Measurements from ENCODE around the gene TIAM1.

The TIAM1 gene

DNA sequence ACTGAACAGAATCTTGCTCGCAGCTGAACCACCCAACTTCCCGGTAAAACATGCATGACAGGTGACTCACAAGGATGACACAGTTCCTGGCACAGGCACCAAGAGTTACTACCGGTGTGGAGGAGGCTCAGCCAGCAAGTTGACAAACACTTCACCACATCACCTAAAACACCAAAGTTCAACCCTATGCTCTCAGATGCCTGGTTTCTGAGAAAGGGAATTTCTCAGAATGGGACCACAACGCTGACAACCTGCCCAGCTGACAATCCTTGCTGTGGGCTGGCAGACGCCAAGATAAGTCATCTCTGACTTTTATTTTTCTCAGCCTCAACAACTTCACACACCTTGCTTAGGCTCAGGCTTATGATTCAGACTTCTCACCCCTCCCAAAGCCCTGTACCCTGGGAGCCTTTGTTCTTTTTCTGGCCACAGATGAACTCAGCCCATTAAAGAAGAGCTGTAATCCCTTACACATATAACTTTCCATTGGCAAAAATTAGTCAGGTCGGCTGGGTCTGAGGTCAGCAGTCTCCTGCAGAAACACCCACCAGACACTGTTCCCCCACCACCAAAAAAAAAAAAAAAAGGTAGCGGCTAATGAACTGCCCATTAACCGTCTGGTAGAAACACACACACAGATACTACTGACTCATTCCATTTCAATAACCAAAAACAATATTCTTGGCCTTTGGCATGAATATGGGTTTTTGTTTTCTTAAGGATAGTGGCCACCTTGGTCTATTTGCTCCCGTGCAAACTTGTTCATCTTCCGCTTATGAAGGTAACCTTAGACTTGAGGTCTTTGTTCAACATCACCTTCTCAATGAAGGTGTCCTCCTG, 10.8 kb upstream of the TIAM1 start:
- DNase-seq, result peak; percentile 85

DNA sequence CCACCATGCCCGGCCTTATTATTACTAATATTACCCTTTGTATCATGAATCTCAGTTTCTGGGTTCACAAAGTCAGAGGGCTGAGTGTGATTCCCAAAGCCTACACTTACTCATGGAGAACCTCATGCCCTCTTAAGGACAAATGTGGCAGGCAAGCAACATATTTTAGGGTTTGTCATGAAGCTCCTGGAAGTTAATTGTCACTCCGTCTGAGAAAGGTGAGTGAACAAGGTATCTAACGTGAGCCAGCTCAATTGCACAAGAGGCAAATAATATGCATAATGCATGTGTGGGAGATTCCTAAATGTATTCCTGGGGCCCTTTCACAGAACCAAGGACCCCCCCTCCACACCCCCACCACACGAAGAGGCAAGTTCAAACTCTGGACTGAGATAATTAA, 10.1 kb upstream of the TIAM1 start:
- no peak for DNase-seq

DNA sequence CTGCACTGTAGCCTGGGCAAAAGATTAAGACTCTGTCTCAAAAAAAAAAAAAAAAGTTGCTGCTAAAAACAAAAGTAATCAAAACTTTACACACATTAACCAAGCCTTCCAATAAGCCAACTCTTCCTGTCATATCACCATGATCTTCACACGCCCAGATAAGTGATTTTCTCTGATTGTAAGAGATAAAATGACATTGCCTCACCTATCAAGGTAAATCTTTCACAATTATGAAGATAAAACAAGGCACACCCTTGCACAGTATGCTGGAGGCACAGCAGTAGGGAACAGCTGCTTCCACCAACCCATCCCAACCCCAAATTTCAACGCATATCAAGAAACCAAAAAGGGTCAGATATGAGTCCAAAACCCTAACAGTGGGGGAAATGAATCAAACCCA, 8.8 kb upstream of the TIAM1 start:
- peak; percentile 37 for DNase-seq

DNA sequence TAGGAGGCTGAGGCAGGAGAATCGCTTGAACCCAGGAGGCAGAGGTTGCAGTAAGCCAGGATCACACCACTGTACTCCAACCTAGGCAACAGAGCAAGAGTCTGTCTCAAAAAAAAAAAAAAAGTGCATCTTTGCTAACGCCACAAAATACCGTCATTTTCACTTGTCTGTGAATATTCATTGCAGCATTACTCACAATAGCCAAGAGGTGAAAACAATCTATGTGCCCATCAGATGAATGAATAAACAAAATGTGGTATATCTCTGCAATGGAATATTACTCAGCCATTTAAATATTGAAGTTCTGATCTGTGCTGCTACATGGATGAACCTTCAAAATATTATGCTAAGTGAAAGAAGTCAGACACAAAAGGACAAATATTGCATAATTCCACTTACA, 7.9 kb upstream of the TIAM1 start:
- no peak for DNase-seq

DNA sequence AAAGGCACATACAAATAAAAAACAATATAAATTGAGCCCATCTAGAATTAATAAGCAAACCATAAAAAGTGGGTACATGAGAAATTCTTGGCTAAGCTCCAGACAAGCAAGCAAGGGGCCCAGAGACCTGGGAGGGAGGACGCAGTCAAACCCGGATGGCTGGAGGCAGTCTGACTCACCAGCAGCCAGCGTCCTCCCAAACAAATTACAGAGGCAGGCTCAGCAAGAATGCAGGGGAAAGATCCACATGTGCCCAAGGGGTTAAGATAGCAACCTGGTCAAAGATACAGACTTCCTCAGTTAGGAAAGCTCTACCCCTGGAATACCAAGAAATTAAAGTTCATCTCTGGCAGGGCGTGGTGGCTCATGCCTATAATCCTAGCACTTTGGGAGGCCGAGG, 7.4 kb upstream of the TIAM1 start:
- DNase-seq, result no peak

DNA sequence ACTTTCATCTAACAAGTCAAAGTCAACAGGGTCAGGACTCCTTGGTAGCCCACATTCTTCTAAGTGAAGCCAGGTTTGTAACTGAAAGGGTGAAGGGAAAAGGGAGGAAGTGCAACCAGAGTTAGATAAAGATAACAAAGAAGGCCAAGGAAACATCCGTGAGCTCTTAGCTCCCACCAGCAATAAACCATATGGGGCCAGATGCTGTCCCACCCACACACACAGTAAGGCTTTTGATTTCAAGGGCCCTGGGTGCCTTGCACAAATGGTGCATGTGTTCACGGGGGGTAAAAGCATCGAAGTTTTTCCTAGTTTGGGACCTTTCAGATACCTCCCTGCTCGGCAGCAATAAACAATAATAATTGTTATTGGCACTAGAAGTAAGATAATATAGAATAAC, 5.1 kb upstream of the TIAM1 start:
- no peak for DNase-seq

DNA sequence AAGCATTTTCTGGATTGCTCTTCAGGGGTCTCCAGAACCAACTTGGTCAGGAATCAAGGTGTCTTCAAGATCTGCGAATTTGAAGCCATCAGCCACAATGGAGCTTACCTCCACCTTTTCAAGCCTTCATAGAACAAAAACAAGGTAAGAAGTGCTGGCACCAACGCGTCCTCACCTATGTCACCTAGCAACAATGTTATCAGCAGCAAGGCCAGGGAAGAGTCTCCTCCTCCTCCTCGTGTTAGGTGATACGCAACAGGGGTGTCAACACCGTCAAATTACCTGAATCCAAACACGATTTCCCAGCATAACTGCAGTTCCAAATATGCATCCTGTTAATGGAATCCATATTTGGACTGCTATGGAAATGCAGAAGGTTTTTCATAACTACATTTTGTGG, 4.1 kb upstream of the TIAM1 start:
- DNase-seq, result no peak

DNA sequence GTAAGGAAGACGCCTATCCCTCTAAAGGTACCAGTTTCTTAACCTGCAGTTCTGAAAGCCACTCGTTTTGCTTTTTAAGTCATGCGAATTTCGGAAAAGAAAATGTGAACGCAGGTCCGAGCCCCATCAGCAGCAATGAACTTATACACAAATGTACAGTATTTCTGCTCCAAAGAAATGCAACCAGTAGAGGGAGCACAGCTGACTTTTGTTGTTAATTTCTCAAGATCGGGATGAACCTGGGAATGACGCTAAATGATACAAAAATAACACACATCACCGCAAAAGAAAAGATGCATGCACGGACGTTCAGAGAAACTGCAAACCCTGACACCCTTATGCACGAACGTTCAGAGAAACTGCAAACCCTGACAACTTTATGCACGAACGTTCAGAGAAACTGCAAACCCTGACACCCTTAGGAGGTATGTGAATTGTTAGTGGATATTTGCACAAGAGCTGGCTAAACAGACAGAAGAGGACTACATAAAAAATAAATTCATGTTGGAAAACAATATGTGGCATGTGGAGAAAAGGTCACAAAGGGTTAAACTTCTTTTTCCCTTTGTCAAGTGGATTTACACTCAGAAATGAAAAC, 3.5 kb upstream of the TIAM1 start:
- DNase-seq, result no peak

DNA sequence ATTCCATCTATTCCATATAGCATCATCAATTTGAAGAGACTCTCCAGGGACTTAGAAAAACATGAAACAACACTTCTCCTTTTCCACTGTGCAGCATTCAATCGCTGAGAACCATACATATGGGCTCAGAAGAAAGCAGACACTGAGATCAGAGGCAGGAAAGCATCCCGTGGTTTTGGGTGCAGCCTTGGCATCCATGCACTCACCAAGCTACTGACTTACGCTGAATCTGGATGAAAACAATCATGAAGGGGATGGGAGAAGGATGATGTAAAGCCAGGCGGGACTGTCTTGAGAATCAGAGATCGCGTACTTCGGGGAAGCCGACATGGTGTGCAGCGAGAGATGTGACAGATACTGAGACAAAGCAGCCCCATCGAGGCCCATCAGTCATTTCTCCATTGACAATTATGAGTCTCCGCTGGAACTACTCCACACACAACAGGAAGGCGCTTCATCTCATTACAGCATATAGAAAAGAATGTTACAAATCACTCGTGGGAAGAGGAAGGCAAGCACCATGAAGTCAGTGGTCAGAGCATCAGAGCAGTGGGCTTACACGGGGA, 2.3 kb upstream of the TIAM1 start:
- no peak for DNase-seq

DNA sequence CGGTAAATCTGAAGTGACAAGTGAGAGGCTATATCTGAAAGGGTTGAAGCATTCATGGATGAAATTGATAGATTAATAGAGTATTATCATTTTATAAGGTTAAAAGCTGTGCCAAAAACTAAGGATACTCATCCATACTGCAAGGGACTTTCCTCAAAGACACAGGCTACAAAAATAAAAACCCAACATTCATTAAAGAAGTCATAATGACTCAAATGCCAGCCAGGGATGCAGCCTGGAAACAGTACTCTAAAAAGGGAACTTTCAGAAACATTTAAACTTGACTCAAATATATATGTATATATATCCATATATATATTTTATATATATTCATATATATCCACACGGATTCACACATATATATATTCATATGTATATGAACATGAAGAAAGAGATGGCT, 1.1 kb upstream of the TIAM1 start:
- DNase-seq, result no peak

DNA sequence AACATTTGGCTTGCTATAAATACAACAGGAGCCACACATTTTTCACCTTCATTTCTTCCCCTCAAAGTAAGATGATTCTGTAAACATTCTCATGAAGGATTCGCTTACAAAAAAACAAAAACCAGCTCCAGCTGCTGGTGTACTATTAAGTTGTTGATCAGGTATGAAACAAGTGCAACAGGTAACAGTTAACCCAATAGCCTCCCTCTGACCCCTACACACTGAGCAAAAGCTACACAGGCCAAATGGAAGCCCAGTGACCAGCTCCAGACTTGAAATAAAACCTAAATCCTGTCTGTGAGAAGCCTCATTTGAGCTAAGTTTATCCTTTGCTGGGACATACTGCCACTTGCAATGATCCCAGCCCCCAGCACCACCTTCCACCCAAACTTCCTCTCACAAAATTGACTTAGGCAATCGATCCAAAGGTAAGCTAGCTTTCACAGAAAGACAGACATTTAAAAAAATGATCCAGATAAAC, 991 bp downstream of the TIAM1 start:
- DNase-seq, result no peak

DNA sequence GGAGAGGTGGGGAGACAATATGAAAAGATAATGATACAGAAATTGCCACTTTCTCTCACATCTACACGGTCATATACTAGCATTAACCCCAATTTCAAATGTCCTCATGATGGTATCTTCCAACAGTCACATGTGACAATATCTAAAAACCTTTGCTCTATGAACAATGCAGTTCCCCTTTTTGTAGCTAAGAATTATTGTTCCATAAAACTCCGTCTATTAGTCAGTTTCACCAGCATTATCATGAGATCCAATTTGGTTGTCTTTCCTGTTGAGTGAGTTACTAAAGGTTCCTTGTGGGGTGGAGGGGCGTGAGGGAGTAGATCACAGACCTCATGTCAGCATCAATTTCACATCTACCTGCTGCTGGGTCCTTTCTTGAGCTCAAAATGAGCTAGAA, 1.7 kb downstream of the TIAM1 start:
- no peak for DNase-seq

DNA sequence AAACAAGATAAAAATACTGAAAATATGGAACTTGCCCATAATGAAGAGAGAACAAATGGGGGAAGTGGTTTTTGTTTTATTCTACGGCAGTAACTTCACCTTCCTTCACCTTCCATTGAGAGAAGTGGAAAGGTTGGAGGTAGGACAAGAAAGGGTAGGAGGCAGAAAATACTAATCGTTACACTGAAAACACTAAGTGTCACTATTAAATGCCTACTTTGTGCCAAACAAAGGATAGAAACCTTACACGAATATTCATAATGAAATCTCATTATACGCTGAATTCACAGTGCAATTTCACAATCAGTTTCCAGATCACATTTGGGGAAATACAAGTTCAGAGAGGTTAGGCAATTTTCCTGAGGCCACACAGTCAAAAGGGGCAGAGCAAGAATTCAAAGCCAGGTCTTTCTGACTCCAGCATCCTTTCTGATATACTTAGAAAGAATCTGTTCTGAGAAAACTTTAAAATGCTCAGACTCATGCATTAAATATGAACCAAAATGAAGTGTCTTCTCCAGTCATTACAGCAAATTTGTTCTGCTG, 3.0 kb downstream of the TIAM1 start:
- DNase-seq, result no peak

DNA sequence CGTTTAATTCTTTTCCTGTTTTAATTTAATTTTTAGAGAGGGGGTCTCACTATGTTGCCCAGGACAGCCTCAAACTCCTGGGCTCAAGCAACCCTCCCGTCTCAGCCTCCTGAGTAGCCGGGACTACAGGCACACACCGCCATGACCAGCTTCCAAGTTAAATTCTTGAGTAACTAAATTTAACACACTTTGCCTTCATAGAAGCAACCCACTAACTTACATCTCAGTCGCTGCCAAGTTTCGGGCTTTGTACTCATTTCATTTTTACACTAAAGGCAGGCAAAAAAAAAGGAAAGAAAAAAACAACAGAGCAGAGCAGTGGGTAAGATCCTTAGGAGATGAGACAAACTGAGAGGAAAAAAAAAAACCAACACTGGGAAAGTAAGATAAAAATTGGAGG, 3.5 kb downstream of the TIAM1 start:
- DNase-seq, result no peak

DNA sequence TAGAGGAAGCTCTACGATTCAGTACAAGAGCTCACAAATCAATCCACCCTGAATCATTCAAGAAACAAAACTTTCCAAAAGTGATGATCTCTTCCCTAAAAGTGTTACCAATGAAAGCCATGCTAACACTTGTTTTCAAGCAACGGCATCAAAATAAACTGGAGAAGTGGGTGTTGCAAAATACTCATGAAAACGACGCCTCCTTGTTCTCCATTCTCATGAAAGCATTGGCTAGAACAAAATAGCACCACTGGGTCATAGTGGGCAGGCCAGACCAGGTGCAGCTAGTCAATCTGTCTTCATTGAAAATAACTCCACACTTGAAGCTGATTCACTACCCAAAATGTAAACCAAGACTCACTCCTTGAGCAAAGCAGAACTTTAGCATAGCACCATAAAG, 4.3 kb downstream of the TIAM1 start:
- no peak for DNase-seq

DNA sequence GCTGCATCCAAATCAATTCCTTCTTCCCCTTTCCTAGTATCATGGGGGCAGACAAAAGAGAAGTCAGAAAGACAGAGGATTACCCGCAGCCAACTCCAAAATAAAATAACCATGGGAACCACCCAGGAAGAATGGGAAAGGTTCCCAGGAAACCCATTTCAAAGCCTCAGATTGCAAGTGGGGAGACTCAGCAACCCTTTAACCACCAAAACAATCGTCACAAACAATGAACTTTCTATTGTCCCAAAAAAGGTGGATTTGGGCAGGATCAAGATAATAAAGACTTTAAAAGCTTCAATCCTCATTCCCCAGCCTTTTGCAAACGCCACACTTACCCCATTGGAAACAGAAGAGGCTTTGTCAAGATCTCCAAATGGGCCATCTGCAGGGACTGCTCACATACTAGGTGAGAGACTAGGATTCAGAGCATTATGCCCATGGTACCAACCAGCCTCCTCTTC, 5.1 kb downstream of the TIAM1 start:
- no peak for DNase-seq

DNA sequence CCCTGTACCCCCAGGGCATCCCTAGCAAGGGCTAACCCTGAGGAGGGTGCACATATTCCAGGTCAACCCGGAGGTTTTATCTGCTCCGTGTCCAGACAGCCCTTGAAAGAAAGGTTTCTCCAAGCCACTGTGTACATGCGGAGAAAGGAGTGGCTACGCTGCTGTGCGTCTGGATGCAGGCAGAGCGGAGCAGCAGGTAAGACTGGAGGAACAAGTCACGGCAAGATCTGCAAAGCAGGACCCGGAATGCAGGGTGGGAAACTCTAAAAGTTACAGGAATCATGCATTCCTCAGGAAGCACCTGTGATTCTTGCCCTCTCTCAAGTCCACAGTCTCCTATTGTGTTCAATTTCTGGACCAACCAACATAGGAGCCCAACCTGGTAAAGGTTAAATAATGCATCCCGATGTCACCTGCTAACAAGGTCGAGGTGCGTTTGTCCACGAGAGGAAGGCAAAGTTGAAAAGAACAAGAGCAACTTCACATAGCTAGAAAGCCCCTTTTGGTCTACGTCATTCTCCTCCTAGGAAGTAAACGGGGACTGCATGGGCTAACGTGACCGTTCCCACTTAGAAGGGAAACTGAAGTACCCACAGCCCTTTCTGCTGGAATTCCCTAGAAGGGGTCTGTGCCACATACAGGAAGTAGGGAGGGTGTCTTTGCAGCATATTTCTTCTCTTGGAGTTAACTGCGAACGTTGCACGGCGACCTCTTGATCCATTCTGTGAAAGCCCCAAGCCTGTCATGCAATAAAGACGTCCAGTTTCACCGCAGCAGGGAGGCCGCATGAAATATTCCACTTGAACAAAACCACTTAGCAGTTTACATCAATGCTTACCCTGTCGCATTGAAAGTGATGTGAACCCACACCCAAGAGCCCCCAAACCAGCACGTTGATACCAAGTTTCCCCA, 5.8 kb downstream of the TIAM1 start:
- DNase-seq, result no peak

DNA sequence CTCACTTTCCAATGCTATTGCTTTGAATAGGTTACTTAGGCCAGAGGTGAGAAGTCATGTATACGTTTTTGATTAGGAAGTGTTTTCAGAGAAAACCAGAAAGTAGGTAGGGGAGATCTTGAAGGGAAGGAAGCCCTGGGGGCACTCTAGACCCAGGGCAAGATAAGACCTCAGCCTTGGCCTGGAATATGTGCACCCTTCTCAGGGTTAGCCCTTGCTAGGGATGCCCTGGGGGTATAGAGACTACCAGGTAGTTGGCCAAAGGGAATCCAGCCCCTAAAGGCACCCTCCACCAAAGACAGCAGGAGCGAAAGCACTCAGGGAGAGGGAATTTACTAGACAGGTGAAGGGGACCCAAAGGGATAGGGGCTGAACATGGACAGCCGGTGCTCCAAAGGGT, 7.0 kb downstream of the TIAM1 start:
- DNase-seq, result no peak

DNA sequence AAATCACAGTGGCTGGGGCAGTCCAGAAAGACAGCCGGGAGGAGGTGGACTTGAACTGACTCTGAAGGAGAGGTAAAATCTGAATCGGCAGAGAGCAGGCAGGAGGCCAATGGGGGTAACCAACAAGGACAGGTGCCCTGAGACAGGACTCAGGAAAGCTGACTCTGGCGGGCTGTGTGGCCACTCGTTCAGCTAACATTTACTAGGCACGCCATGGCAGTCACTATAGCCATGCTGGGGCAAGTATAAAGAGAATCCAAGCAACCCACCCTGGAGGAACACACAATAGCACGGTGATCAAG, 7.4 kb downstream of the TIAM1 start:
- no peak for DNase-seq

DNA sequence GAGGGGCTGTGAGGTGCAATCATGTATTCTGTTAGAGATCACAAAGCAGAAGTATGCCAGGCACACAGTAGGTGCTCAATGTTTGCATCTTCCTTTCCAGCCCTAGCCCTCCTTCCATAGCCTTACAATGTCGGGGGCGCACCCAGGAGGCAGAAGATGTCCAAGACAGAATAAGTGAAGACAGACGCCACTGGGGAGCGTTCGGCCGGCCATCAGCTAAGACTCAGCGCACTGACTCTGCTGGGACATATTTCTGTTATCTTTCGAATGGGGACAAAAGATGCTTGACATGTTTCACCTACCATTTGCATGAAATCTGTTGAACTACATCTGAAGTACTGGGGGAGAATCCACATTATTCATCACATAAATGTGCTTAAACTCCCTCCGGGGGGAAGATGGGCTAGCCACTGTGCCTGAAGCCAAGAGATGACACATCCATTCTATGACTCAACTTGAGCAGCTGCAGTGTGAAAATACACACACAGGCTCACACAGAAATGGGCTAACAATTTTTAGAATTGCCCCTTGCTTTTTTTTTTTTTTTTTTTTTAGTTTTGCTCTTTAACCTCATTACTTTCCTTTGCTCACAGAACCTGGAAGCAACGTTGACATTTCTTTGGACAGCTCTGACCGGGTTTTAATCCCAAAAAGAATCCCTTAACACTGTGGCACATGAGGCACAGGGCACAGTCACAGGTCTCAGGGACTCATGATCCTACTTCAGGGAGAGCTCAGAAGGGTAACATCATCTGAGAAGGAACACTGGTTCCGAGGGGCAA, 7.9 kb downstream of the TIAM1 start:
- no peak for DNase-seq

DNA sequence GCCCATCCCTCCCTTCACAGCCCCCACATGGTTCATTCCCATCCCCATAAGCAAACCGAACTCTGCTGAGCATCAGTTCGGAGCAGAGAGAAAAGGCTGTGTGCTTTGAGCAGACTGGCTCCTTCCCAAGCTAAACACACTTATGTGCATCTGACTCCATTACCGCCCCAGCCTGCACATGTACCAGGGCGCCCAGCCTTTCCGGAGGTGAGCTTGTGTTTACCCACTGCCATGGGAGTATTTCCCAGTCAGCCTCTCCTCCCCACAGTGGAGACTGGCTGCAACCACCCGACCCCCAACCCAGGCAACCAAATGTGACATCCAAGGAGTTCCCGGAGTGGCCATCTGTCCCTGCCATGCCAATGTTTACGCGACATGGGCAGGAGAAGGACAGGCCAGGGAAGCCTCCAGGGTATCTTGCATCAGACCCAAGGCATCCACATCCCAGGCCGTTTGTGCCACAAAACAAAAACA, 9.4 kb downstream of the TIAM1 start:
- DNase-seq, result no peak

DNA sequence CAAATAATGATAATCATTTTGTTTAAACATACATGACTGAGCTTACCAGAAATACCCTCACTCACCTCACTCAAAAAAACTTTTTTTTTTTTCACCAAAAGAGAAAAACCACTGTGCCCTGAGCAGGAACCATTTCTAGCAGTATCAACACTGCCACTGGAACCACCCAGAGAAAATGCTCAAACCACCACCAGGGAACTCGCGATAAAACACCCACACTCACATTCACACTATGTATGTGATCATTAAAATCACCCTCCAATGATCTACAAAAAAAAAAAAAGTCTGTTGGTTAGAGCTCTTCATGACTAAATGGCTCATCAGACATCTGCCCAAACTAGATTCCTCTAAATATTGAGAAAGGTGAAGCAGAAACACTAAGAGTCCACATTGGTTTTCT, 11.5 kb downstream of the TIAM1 start:
- DNase-seq, result no peak

Measured in central memory CD4-positive, alpha-beta T cell (primary cell).